Loucy (cell line): ENCODE measurements around the gene SYNE2.

Experiments
- H2AFZ ChIP-seq: fragments of 200-600 bp; sonication (generic); 2 replicates; pipeline ENCODE4 v1.6.0; 2016; ENCODE audit warnings: antibody characterized with exemption, mild to moderate bottlenecking, low read length, moderate library complexity
- H3F3A ChIP-seq: fragments of 200-600 bp; 2 replicates; pipeline ENCODE4 v1.6.0; 2016; ENCODE audit warnings: antibody characterized with exemption, low read depth, mild to moderate bottlenecking
- H3K27me3 ChIP-seq: fragments of 200-600 bp; sonication (generic); 2 replicates; pipeline ENCODE4 v1.6.1; 2014; ENCODE audit warnings: low read length, mild to moderate bottlenecking; ENCODE audit not compliant: insufficient read depth, poor library complexity, severe bottlenecking
- H3K36me3 ChIP-seq: fragments of 200-600 bp; sonication (generic); 2 replicates; pipeline ENCODE4 v1.6.1; 2016; ENCODE audit warnings: low read length; ENCODE audit not compliant: insufficient read depth
- H3K4me1 ChIP-seq: fragments of 200-600 bp; sonication (generic); 2 replicates; pipeline ENCODE4 v1.5.1; 2014; ENCODE audit warnings: low read length, mild to moderate bottlenecking; ENCODE audit not compliant: insufficient read depth, poor library complexity, severe bottlenecking
- H3K4me2 ChIP-seq: fragments of 200-600 bp; sonication (generic); 2 replicates; pipeline ENCODE4 v1.6.0; 2014; ENCODE audit warnings: antibody characterized with exemption, low read length, low read depth, mild to moderate bottlenecking; ENCODE audit not compliant: poor library complexity, severe bottlenecking
- H3K4me3 ChIP-seq: fragments of 200-600 bp; sonication (generic); 2 replicates; pipeline ENCODE4 v1.5.1; 2014; ENCODE audit warnings: low read length, mild to moderate bottlenecking, mixed read lengths; ENCODE audit not compliant: poor library complexity, severe bottlenecking
- H3K79me2 ChIP-seq: fragments of 200-600 bp; sonication (generic); 2 replicates; pipeline ENCODE4 v1.6.1; 2014; ENCODE audit warnings: low read length; ENCODE audit not compliant: insufficient read depth
- H3K9ac ChIP-seq: fragments of 200-600 bp; sonication (generic); 2 replicates; pipeline ENCODE4 v1.6.0; 2014; ENCODE audit warnings: mild to moderate bottlenecking, low read depth, low read length, moderate library complexity; ENCODE audit not compliant: poor library complexity, severe bottlenecking
- H3K9me2 ChIP-seq: fragments of 200-600 bp; sonication (generic); replicated peaks from 2 replicates; pipeline ENCODE4 v1.6.1; 2016; ENCODE audit warnings: low read depth, low read length, mixed read lengths
- H3K9me3 ChIP-seq: fragments of 200-600 bp; sonication (generic); 2 replicates; pipeline ENCODE4 v1.6.1; 2014; ENCODE audit warnings: mild to moderate bottlenecking, antibody characterized with exemption, low read length, low read depth; ENCODE audit not compliant: insufficient read depth
- H4K20me1 ChIP-seq: fragments of 200-600 bp; sonication (generic); 2 replicates; pipeline ENCODE4 v1.6.0; 2014; ENCODE audit warnings: antibody characterized with exemption, low read length, mild to moderate bottlenecking; ENCODE audit not compliant: insufficient read depth, poor library complexity, severe bottlenecking
- CTCF ChIP-seq: fragments of 200-600 bp; sonication (generic); conservative IDR thresholded peaks from 2 replicates; pipeline ENCODE4 v1.5.1; 2014; ENCODE audit warnings: mild to moderate bottlenecking, antibody characterized with exemption, low read length
- EZH2phosphoT487 ChIP-seq: fragments of 200-600 bp; IDR thresholded peaks from 2 replicates; pipeline ENCODE4 v1.6.1; 2018; ENCODE audit warnings: antibody characterized with exemption, mild to moderate bottlenecking, moderate library complexity, borderline replicate concordance

Gene SYNE2

GRCh38 chr14:64185184-64185583 lies 332.4 kb downstream of the SYNE2 start:
- H3K9ac ChIP-seq: no peak overlapping the region
- no peaks in the 10 kb centered on the region for H3K79me2 ChIP-seq
- H3K9me2 ChIP-seq: no peaks in the 10 kb centered on the region
- no peaks in the 10 kb centered on the region for H3F3A ChIP-seq
- no peaks in the 10 kb centered on the region for H3K9me3 ChIP-seq
- no peak for TF ChIP-seq CTCF
- no peak for TF ChIP-seq EZH2phosphoT487
- peaks cover 10% of the 10 kb centered on the region; the same call in 1 of the 2 replicates for H3K36me3 ChIP-seq
- H3K27me3 ChIP-seq: no peaks in the 10 kb centered on the region
- H3K4me3 ChIP-seq: no peak overlapping the region
- H4K20me1 ChIP-seq: no peaks in the 10 kb centered on the region
- H2AFZ ChIP-seq: no peak overlapping the region
- no peaks in the 10 kb centered on the region for H3K4me1 ChIP-seq
- no peak overlapping the region for H3K4me2 ChIP-seq

- Histone ChIP-seq H3K4me3 (no peak overlapping the region), H4K20me1 (no peaks in the 10 kb centered on the region), H3K9ac (no peak overlapping the region), H3F3A (no peaks in the 10 kb centered on the region), H2AFZ (no peak overlapping the region), H3K4me2 (no peak overlapping the region), H3K4me1 (no peaks in the 10 kb centered on the region), H3K9me3 (no peaks in the 10 kb centered on the region), H3K79me2 (no peaks in the 10 kb centered on the region), H3K9me2 (no peaks in the 10 kb centered on the region), H3K36me3 (peaks cover 11% of the 10 kb centered on the region; the same call in 1 of the 2 replicates), H3K27me3 (no peaks in the 10 kb centered on the region)
- TF ChIP-seq EZH2phosphoT487 (no peak), CTCF (no peak)
Measured at GRCh38 chr14:64186231-64187129, 333.7 kb downstream of the SYNE2 start.

GRCh38 chr14:64187331-64187730 lies 334.5 kb downstream of the SYNE2 start:
- H3K9ac ChIP-seq: no peak overlapping the region

More at GRCh38 chr14:64187331-64187730, 334.5 kb downstream of the SYNE2 start:
- Histone ChIP-seq H3K9me2 (no peaks in the 10 kb centered on the region), H3K27me3 (no peaks in the 10 kb centered on the region), H3K79me2 (no peaks in the 10 kb centered on the region), H2AFZ (no peak overlapping the region), H3K4me3 (no peak overlapping the region), H3K4me2 (no peak overlapping the region), H3K36me3 (peaks cover 17% of the 10 kb centered on the region; the same call in 1 of the 2 replicates), H3K4me1 (no peaks in the 10 kb centered on the region), H4K20me1 (no peaks in the 10 kb centered on the region), H3F3A (no peaks in the 10 kb centered on the region), H3K9me3 (no peaks in the 10 kb centered on the region)
- TF ChIP-seq CTCF (no peak), EZH2phosphoT487 (no peak)
